Thoracic aorta (tissue), 2 donors: ENCODE measurements around the gene BABAM2. TPM values are rescaled to one million over a fixed set of nuclear protein-coding genes. Genes with fewer than 3 reads are reported as not detected.

ENCODE experiments used
- ATAC-seq: fragments of 150-250 bp; one replicate; pipeline ENCODE4 v1.8.0; 2017; ENCODE audit warnings: low read depth; ENCODE audit not compliant: insufficient number of reproducible peaks, low FRiP score
- DNase-seq: peaks from one replicate; pipeline ENCODE4 v3.0.0-alpha.2; 2020; ENCODE audit warnings: low spot score
- H3K27ac ChIP-seq, 2 donors: fragments of 200-600 bp; sonication (generic); 1 replicate in 1 of 2; 2 replicates in 1 of 2; pipeline ENCODE4 v1.5.1; 2016; ENCODE audit warnings: mild to moderate bottlenecking in 2 of 2, moderate library complexity in 2 of 2
- H3K27me3 ChIP-seq: fragments of 200-600 bp; sonication (generic); replicated peaks from 2 replicates; pipeline ENCODE4 v1.6.0; 2016; ENCODE audit warnings: mild to moderate bottlenecking; ENCODE audit not compliant: insufficient read depth
- H3K36me3 ChIP-seq: fragments of 200-600 bp; sonication (generic); one replicate; pipeline ENCODE4 v1.5.1; 2016
- H3K4me1 ChIP-seq, 2 donors: fragments of 200-600 bp; sonication (generic); 1 replicate in 1 of 2; 2 replicates in 1 of 2; pipeline versions ENCODE4 v1.5.1 to v1.6.0; 2016; ENCODE audit warnings: low read depth in 2 of 2, mild to moderate bottlenecking in 1 of 2; ENCODE audit not compliant: control insufficient read depth in 1 of 2
- H3K4me3 ChIP-seq: fragments of 200-600 bp; sonication (generic); 2 replicates; pipeline ENCODE4 v1.5.1; 2016; ENCODE audit warnings: mild to moderate bottlenecking
- H3K9me3 ChIP-seq: fragments of 200-600 bp; sonication (generic); 2 replicates; pipeline ENCODE4 v1.5.1; 2016
- total RNA-seq, 2 donors: library from RNA; depleted of rRNA; stranded (reverse); fragments of >200 nt; gene quantifications; one replicate each; pipeline versions ENCODE4 v1.1.0 to v1.2.3, GENCODE V29; 2016
- TF ChIP-seq, protein P1 (sequence below): fragments of 200-600 bp; sonication (generic); IDR thresholded peaks from one replicate; pipeline ENCODE4 v1.5.1; 2019; ENCODE audit warnings: antibody characterized with exemption

Gene BABAM2
- total RNA-seq, 2 donors from 2014 or later, result 24.7 to 32.8 TPM

DNA sequence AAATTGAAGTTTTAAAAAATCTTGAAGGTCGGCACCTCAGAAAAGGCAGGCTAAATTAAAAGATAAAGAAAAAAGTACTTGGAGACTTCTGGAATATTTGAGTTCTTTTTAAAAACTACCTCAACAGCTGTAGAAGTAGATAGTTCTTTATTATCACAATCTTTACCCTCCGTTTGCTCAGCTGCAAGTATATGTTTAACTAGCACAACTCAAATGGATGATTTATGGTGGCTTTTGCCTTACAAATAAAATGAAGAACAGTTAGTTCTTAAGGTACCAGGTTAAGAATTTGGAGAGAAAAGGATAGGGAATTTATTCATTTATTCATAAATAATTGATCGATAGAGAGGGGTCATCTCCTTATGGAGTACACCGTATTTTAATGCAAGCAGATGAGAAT lies 264.6 kb downstream of the BABAM2 start:
- DNase-seq (no peak), ATAC-seq (no peak)
- H3K4me1 ChIP-seq, result peaks cover 0 to 22% of the 10 kb centered on the region in 2 donors
- H3K4me3 ChIP-seq, result no peak overlapping the region
- TF ChIP-seq, protein P1, sequence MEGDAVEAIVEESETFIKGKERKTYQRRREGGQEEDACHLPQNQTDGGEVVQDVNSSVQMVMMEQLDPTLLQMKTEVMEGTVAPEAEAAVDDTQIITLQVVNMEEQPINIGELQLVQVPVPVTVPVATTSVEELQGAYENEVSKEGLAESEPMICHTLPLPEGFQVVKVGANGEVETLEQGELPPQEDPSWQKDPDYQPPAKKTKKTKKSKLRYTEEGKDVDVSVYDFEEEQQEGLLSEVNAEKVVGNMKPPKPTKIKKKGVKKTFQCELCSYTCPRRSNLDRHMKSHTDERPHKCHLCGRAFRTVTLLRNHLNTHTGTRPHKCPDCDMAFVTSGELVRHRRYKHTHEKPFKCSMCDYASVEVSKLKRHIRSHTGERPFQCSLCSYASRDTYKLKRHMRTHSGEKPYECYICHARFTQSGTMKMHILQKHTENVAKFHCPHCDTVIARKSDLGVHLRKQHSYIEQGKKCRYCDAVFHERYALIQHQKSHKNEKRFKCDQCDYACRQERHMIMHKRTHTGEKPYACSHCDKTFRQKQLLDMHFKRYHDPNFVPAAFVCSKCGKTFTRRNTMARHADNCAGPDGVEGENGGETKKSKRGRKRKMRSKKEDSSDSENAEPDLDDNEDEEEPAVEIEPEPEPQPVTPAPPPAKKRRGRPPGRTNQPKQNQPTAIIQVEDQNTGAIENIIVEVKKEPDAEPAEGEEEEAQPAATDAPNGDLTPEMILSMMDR, result no peak
- no peak overlapping the region for H3K27ac ChIP-seq
- H3K27me3 ChIP-seq, result no peaks in the 10 kb centered on the region
- H3K36me3 ChIP-seq, result no peaks in the 10 kb centered on the region
- peaks cover 6% of the 10 kb centered on the region for H3K9me3 ChIP-seq

DNA sequence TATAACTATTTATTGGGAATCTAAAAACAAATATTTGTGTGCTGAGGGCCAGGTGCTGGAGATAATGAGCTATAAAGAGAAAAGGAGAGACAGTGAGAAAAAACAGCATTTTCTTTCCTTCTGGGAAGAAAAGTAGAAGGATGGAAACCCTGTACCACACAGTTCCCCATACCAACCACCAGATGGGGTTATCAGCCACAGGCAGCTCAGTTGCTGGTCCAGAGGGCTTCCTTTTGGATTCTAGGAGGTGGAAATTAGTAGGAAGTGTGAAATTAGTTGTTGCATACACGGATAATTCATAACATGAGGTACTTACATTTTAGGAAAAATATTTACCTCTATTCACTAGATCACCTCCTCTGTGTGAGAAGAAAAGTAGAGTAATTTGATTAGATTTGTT lies 265.1 kb downstream of the BABAM2 start:
- H3K4me3 ChIP-seq, result no peak overlapping the region
- no peak overlapping the region for H3K27ac ChIP-seq
- peaks cover 0 to 16% of the 10 kb centered on the region in 2 donors for H3K4me1 ChIP-seq
- TF ChIP-seq, protein P1, result peak; percentile 31
- peaks cover 6% of the 10 kb centered on the region for H3K9me3 ChIP-seq
- ATAC-seq (no peak), DNase-seq (no peak)
- H3K36me3 ChIP-seq, result no peaks in the 10 kb centered on the region
- H3K27me3 ChIP-seq, result no peaks in the 10 kb centered on the region

DNA sequence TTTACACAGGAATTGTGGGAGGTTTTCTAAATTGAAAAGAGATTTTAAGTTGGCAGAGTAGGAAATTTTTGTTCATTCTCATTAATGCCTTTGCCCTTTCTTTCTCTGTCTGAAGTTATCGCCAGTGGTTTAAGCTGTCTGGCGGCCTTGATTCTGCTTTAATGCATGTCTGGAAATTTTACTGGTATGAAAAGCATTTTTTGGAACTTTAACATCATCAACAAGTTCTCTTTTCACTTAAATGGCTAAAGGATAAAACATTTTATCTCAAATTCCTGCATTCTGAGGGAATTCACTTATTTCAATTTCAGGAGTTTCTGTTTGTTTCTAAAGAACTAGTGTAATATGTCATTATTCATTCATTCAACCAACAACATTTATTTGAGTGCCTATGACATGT lies 268.3 kb downstream of the BABAM2 start:
- DNase-seq (no peak), ATAC-seq (no peak)
- Histone ChIP-seq H3K27ac (no peak overlapping the region), H3K4me3 (no peak overlapping the region), H3K4me1 (peaks cover 0 to 18% of the 10 kb centered on the region in 2 donors), H3K36me3 (no peaks in the 10 kb centered on the region), H3K27me3 (no peaks in the 10 kb centered on the region), H3K9me3 (peaks cover 6% of the 10 kb centered on the region)
- TF ChIP-seq, protein P1, result no peak

DNA sequence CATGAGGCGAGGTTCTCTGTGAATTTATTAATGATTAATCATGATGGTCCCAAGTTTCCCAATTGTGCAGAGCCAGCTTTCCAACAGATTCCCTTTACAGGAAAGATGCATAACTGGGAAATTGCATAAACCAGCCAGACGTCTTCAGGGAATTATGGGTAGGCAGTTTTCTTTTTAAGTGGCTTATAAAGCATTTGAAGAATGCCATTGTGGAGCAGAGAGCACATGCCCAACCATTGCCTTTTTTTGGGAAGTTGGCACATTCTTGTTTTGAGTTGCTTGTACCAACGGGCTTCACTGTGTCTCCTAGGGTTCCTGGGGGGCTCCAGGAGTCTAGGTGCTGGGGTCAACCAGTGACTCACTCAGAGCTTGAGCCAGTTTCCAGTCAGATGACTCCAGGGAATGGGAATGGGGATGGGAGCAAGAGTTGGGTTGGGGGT lies 270.5 kb downstream of the BABAM2 start:
- ATAC-seq, result no peak
- no peak overlapping the region for H3K27ac ChIP-seq
- H3K4me1 ChIP-seq, result peaks cover 0 to 32% of the 10 kb centered on the region in 2 donors

DNA sequence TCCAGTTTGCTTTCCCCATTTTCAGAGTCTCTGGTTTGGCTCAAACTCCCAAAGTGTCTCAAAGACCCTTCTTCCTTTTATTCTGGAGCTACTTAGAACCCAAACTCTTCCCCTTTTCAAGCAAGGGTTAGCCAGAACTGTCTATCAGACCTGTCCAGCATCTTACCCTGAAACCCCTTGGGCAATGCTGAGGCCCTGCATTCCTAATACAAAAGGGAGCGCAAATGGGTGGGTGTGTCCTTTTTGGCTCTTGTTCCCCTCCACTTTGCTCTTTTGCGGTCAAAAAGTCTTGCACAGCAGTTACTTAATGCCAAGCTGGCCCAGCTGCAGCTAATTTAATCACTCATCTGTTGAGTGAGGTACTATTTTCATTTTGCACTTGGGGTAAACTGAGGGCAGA lies 270.9 kb downstream of the BABAM2 start:
- no peaks in the 10 kb centered on the region for H3K27me3 ChIP-seq
- H3K27ac ChIP-seq, result no peak overlapping the region
- H3K4me3 ChIP-seq, result no peak overlapping the region
- no peak for DNase-seq
- no peaks in the 10 kb centered on the region for H3K9me3 ChIP-seq
- no peaks in the 10 kb centered on the region for H3K36me3 ChIP-seq
- ATAC-seq, result no peak
- TF ChIP-seq, protein P1, result no peak
- H3K4me1 ChIP-seq, result peaks cover 0 to 32% of the 10 kb centered on the region in 2 donors

More for the DNA sequence above, 270.5 kb downstream of the BABAM2 start:
- no peak for DNase-seq
- TF ChIP-seq, protein P1, result no peak
- no peaks in the 10 kb centered on the region for H3K27me3 ChIP-seq
- H3K4me3 ChIP-seq, result no peak overlapping the region
- no peaks in the 10 kb centered on the region for H3K36me3 ChIP-seq
- peaks cover under 1% of the 10 kb centered on the region for H3K9me3 ChIP-seq
